Nephron progenitor cell (in vitro differentiated cells): ENCODE data around the gene NBPF19.
A peak's percentile ranks its signal among the peaks of the same experiment; 100 is the strongest.
"Not testable (repeated sequence)": the region's sequence is repeated elsewhere in the genome, so short reads cannot be mapped to it uniquely, and the experiment has no call there.

Experiments used
- DNase-seq: peaks from one replicate; pipeline ENCODE4 v3.0.0; 2021
- H3K27ac Mint-ChIP-seq: 2 replicates; pipeline ENCODE4 v1.8.0; 2021; ENCODE audit warnings: mild to moderate bottlenecking, moderate library complexity, mixed read lengths
- H3K27me3 Mint-ChIP-seq: 2 replicates; pipeline ENCODE4 v1.8.0; 2021; ENCODE audit warnings: mild to moderate bottlenecking, low read depth, mixed read lengths; ENCODE audit not compliant: poor library complexity
- H3K36me3 Mint-ChIP-seq: 2 replicates; pipeline ENCODE4 v1.8.0; 2021; ENCODE audit warnings: low read depth, mixed read lengths
- H3K4me1 Mint-ChIP-seq: 2 replicates; pipeline ENCODE4 v1.8.0; 2021; ENCODE audit warnings: mixed read lengths
- H3K4me3 Mint-ChIP-seq: 2 replicates; pipeline ENCODE4 v1.8.0; 2021; ENCODE audit warnings: mild to moderate bottlenecking, moderate library complexity, mixed read lengths
- H3K9me3 Mint-ChIP-seq: 2 replicates; pipeline ENCODE4 v1.8.0; 2021; ENCODE audit warnings: mild to moderate bottlenecking, moderate library complexity, mixed read lengths

The NBPF19 gene

GRCh38 chr1:149474745-149475144 is at the start of gene NBPF19:
NBPF19 (plus strand) TSS chr1:149475045; CDS start chr1:149475933, 888 bp downstream.
- not testable (repeated sequence) for H3K27ac Mint-ChIP-seq, H3K4me3 Mint-ChIP-seq, H3K27me3 Mint-ChIP-seq, H3K36me3 Mint-ChIP-seq, DNase-seq, H3K9me3 Mint-ChIP-seq, H3K4me1 Mint-ChIP-seq

DNA sequence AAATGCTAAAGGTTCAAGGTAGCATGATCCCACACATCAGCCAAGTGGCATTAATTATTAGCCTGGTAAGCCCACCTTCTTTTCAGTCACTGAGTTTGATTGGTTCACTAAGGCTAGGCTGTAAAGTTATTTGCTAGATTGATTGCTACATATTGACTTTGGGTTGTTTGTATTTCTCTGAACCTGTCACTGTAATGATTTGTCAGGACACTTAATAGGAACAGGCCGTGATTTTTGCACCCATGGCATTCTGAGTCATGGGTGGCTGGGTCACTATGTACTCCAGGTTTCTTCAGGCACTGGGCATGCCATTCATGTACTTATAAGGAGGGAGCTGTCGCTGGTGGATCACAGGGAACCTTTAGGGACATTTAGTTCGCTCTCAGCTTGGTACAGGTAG is 46.5 kb upstream of the NBPF19 start:
- H3K9me3 Mint-ChIP-seq, H3K27ac Mint-ChIP-seq, H3K4me3 Mint-ChIP-seq, H3K4me1 Mint-ChIP-seq, DNase-seq, H3K36me3 Mint-ChIP-seq, H3K27me3 Mint-ChIP-seq: not testable (repeated sequence)

GRCh38 chr1:149445451-149445850 is 29.4 kb upstream of the NBPF19 start:
- H3K9me3 Mint-ChIP-seq, H3K27me3 Mint-ChIP-seq, DNase-seq, H3K4me1 Mint-ChIP-seq, H3K36me3 Mint-ChIP-seq: not testable (repeated sequence)
- H3K27ac Mint-ChIP-seq = peak overlapping the region; percentile 74
- H3K4me3 Mint-ChIP-seq = peak overlapping the region; percentile 38

DNA sequence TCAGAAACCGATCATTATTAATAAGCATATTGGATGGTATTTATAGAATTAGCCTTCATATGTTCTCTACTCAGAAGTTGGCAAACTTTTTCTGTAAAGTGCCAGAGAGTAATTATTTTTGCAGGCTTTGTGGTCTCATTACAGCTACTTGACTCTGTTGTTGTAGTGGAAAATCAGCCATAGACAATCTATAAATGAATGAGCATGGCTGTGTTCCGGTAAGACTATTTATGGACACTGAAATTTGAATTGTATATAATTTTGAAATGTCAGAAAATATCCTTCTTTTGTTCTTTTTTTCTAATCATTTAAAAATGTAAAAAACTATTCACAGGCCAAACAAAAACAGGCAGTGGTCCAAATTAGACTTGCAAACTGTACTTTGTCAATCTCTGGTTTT is 22.6 kb upstream of the NBPF19 start:
- not testable (repeated sequence) for H3K27ac Mint-ChIP-seq, H3K27me3 Mint-ChIP-seq, H3K36me3 Mint-ChIP-seq, H3K4me3 Mint-ChIP-seq, DNase-seq, H3K9me3 Mint-ChIP-seq, H3K4me1 Mint-ChIP-seq

DNA sequence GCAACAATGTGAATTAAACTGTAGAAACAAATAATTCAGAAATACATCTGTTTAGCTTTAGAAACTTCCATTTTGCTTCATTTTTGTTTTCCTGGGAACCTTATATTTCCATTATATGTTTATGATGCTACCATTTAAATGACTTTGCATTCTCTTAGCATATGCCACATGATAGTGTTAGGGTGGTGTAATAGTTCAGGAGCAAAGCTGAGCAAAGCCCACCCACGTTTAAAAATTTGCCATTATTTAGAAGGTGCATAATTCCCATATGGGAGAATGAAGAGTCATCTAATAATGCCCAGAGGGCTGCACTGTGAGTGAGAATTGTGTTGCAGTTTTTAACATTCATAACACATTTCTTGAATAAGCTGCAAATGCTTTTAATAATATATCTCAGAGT is 22.2 kb upstream of the NBPF19 start:
- H3K27ac Mint-ChIP-seq, H3K36me3 Mint-ChIP-seq, H3K9me3 Mint-ChIP-seq, H3K4me1 Mint-ChIP-seq, H3K27me3 Mint-ChIP-seq, DNase-seq, H3K4me3 Mint-ChIP-seq: not testable (repeated sequence)

DNA sequence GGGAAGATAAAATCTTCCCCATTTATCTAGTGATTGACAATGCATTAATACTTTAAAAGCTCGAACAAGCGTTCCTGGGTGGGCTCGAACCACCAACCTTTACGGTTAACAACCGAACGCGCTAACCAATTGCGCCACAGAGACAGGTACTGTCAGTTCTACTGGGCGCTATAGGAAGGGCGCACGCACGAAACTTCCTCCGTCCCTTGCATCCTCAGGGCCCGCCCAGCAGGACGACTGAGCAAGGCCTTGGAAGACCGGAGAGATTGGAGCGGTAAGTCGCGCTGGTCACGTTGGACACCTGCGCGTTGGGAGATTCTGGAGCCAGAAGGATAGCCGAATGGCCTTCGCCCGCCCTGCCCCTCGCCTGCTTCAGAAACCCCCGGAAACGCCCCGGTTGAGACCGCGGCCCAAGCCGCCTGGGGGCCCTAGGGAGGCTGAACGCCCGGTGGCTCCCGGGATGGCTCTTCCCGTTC is 83.5 kb downstream of the NBPF19 start:
- peak; percentile 49 for DNase-seq
- not testable (repeated sequence) for H3K27me3 Mint-ChIP-seq, H3K27ac Mint-ChIP-seq, H3K4me1 Mint-ChIP-seq, H3K9me3 Mint-ChIP-seq
- Mint-ChIP-seq H3K4me3 (peak overlapping the region; percentile 82), H3K36me3 (peaks cover 11% of the 10 kb centered on the region)

- not testable (repeated sequence) for H3K27me3 Mint-ChIP-seq, H3K9me3 Mint-ChIP-seq, DNase-seq, H3K4me3 Mint-ChIP-seq, H3K36me3 Mint-ChIP-seq, H3K4me1 Mint-ChIP-seq, H3K27ac Mint-ChIP-seq
Observed at GRCh38 chr1:149561806-149562205, 87.0 kb downstream of the NBPF19 start.

DNA sequence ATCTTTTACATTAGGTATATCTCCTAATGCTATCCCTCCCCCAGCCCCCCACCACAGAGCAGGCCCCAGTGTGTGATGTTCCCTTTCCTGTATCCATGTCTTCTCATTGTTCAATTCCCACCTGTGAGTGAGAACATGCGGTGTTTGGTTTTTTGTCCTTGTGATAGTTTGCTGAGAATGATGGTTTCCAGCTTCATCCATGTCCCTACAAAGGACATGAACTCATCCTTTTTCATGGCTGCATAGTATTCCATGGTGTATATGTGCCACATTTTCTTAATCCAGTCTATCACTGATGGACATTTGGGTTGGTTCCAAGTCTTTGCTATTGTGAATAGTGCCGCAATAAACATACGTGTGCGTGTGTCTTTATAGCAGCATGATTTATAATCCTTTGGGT is 90.6 kb downstream of the NBPF19 start:
- H3K27ac Mint-ChIP-seq, DNase-seq, H3K9me3 Mint-ChIP-seq, H3K4me3 Mint-ChIP-seq, H3K36me3 Mint-ChIP-seq, H3K4me1 Mint-ChIP-seq, H3K27me3 Mint-ChIP-seq: not testable (repeated sequence)

GRCh38 chr1:149572763-149573162 is 97.9 kb downstream of the NBPF19 start:
- not testable (repeated sequence) for H3K4me1 Mint-ChIP-seq, H3K4me3 Mint-ChIP-seq, H3K36me3 Mint-ChIP-seq, H3K27ac Mint-ChIP-seq, H3K9me3 Mint-ChIP-seq, DNase-seq, H3K27me3 Mint-ChIP-seq

- H3K27ac Mint-ChIP-seq = not testable (repeated sequence)
Observed at GRCh38 chr1:149585592-149585991, 110.7 kb downstream of the NBPF19 start.

More at GRCh38 chr1:149585592-149585991, 110.7 kb downstream of the NBPF19 start:
- H3K27me3 Mint-ChIP-seq, H3K9me3 Mint-ChIP-seq, H3K36me3 Mint-ChIP-seq, DNase-seq, H3K4me3 Mint-ChIP-seq, H3K4me1 Mint-ChIP-seq: not testable (repeated sequence)
